GM12878 (cell line): ENCODE data around the gene NELL1. TPM values are rescaled to one million over a fixed set of nuclear protein-coding genes. Genes with fewer than 3 reads are reported as not detected.

Experiments
- ATAC-seq: fragments of 200-7000 bp; cut with Tn5 transposase; 3 replicates; pipeline ENCODE4 v1.9.1; 2020; ENCODE audit warnings: mild to moderate bottlenecking, moderate library complexity
- BruUV-seq: library from RNA; stranded (reverse); fragments of 400-500 nt; replicated peaks from 2 replicates; lab custom pipeline; 2021; lab: Mats Ljungman, UMichigan
- CTCF ChIA-PET: fragments of 300-600 bp; sonication (Branson Sonifier 250); formaldehyde crosslinking; extraction: SDS; loops from one replicate; lab custom pipeline; 2021; ENCODE audit warnings: inconsistent platforms; lab: Yijun Ruan, JAX
- POLR2A ChIA-PET: fragments of 350-600 bp; formaldehyde crosslinking; extraction: SDS; loops from one replicate; lab custom pipeline; 2021; ENCODE audit warnings: inconsistent platforms; lab: Charles Lee
- RAD21 ChIA-PET: fragments of 300-600 bp; sonication (Branson Sonifier 250); formaldehyde crosslinking; loops from one replicate; lab custom pipeline; 2023; ENCODE audit warnings: antibody characterized with exemption; ENCODE audit not compliant: unreplicated experiment; lab: Charles Lee
- SMC1A ChIA-PET: fragments of 300-600 bp; sonication (Branson Sonifier 250); formaldehyde crosslinking; loops from one replicate; lab custom pipeline; 2023; ENCODE audit not compliant: unreplicated experiment, uncharacterized antibody; lab: Charles Lee
- DNase-seq: peaks from one replicate; pipeline ENCODE4 v3.0.0-alpha.2; 2011; ENCODE audit warnings: low read depth, low spot score
- FAIRE-seq: peaks from 3 replicates; lab custom pipeline; 2011; peaks lifted over from hg19 to GRCh38; lab: Jason Lieb, UNC
- H2AFZ ChIP-seq: 2 replicates; pipeline ENCODE4 v1.6.0; 2011; ENCODE audit warnings: low read depth, low read length, control low read depth; ENCODE audit not compliant: control insufficient read depth
- H3K27ac ChIP-seq: 2 replicates; pipeline ENCODE4 v1.5.1; 2011; ENCODE audit warnings: control low read depth; ENCODE audit not compliant: control insufficient read depth, insufficient read depth
- H3K27me3 ChIP-seq, 2 experiments: replicated peaks in 1 of 2; 2 replicates each; pipeline versions ENCODE4 v1.6.0 to v1.6.1; 2011; ENCODE audit warnings: low read length in 1 of 2; ENCODE audit not compliant: control insufficient read depth in 2 of 2, insufficient read depth in 2 of 2
- H3K36me3 ChIP-seq, 2 experiments: 2 replicates each; pipeline ENCODE4 v1.5.1; 2011; ENCODE audit warnings: low read length in 1 of 2; ENCODE audit not compliant: control insufficient read depth in 2 of 2, insufficient read depth in 2 of 2
- H3K4me1 ChIP-seq: 2 replicates; pipeline ENCODE4 v1.6.1; 2011; ENCODE audit warnings: mild to moderate bottlenecking, low read length, moderate library complexity, mixed read lengths; ENCODE audit not compliant: control insufficient read depth, insufficient read depth
- H3K4me2 ChIP-seq: 2 replicates; pipeline ENCODE4 v1.6.0; 2011; ENCODE audit warnings: control low read depth; ENCODE audit not compliant: control insufficient read depth, insufficient read depth
- H3K4me3 ChIP-seq: fragments of 200-600 bp; sonication (generic); 2 replicates; pipeline ENCODE4 v1.5.1; 2016
- H3K79me2 ChIP-seq: 2 replicates; pipeline ENCODE4 v1.6.0; 2011; ENCODE audit warnings: low read length; ENCODE audit not compliant: control insufficient read depth, insufficient read depth
- H3K9ac ChIP-seq: 2 replicates; pipeline ENCODE4 v1.8.0; 2011; ENCODE audit warnings: low read length, control low read depth, mixed read lengths; ENCODE audit not compliant: control insufficient read depth, insufficient read depth
- H3K9me3 ChIP-seq: replicated peaks from 3 replicates; pipeline ENCODE4 v1.5.1; 2011; ENCODE audit warnings: mild to moderate bottlenecking, low read length; ENCODE audit not compliant: control insufficient read depth, insufficient read depth
- H4K20me1 ChIP-seq: 2 replicates; pipeline ENCODE4 v1.6.0; 2011; ENCODE audit not compliant: control insufficient read depth, insufficient read depth
- ATF7 ChIP-seq: fragments of 450-650 bp; IDR thresholded peaks from 2 replicates; pipeline ENCODE4 v1.6.1; 2016; ENCODE audit warnings: low read depth, mild to moderate bottlenecking
- BHLHE40 ChIP-seq, 2 experiments: fragments of 450-650 bp in 1 of 2; IDR thresholded peaks; 2 replicates each; pipeline ENCODE4 v1.6.1; 2011 to 2017; ENCODE audit warnings: low read depth in 2 of 2, borderline replicate concordance in 1 of 2, improper control_type of control experiment in 1 of 2, low read length in 1 of 2, mild to moderate bottlenecking in 1 of 2
- CBFB ChIP-seq: IDR thresholded peaks from 2 replicates; pipeline ENCODE4 v1.6.1; 2016; ENCODE audit warnings: antibody characterized with exemption, low read depth
- CBX3 ChIP-seq: fragments of 200-600 bp; sonication (generic); IDR thresholded peaks from 2 replicates; pipeline ENCODE4 v1.6.1; 2016; ENCODE audit warnings: low read depth, borderline replicate concordance
- CBX5 ChIP-seq: sonication (generic); IDR thresholded peaks from 2 replicates; pipeline ENCODE4 v1.6.1; 2016; ENCODE audit warnings: low read depth, moderate library complexity, mild to moderate bottlenecking, inconsistent platforms
- DPF2 ChIP-seq: fragments of 450-650 bp; IDR thresholded peaks from 2 replicates; pipeline ENCODE4 v1.6.1; 2017; ENCODE audit warnings: mild to moderate bottlenecking
- EED ChIP-seq: sonication (generic); IDR thresholded peaks from 2 replicates; pipeline ENCODE4 v1.6.1; 2016; ENCODE audit warnings: antibody characterized with exemption, low read depth
- EGR1 ChIP-seq, 2 experiments: IDR thresholded peaks; 1 replicate in 1 of 2; 2 replicates in 1 of 2; pipeline ENCODE4 v1.6.1; 2011 to 2012; ENCODE audit warnings: low read depth in 2 of 2, low read length in 2 of 2, borderline replicate concordance in 1 of 2, mild to moderate bottlenecking in 1 of 2, moderate library complexity in 1 of 2
- ETV6 ChIP-seq, 2 experiments: fragments of 450-650 bp in 1 of 2; IDR thresholded peaks in 1 of 2; conservative IDR thresholded peaks in 1 of 2; 2 replicates each; pipeline ENCODE4 v1.6.1; 2014; ENCODE audit warnings: antibody characterized with exemption in 1 of 2, borderline replicate concordance in 1 of 2, low read depth in 1 of 2, mild to moderate bottlenecking in 1 of 2, moderate library complexity in 1 of 2
- HDAC2 ChIP-seq: fragments of 200-600 bp; sonication (generic); IDR thresholded peaks from 2 replicates; pipeline ENCODE4 v1.6.1; 2017
- IKZF2 ChIP-seq, 2 experiments: fragments of 450-650 bp; IDR thresholded peaks; 2 replicates each; pipeline ENCODE4 v1.6.1; 2017; ENCODE audit warnings: mild to moderate bottlenecking in 2 of 2, moderate library complexity in 2 of 2
- NR2C1 ChIP-seq: fragments of 450-650 bp; IDR thresholded peaks from 2 replicates; pipeline ENCODE4 v1.6.1; 2017; ENCODE audit warnings: antibody characterized with exemption, mild to moderate bottlenecking, moderate library complexity
- PAX8 ChIP-seq: fragments of 450-650 bp; IDR thresholded peaks from 2 replicates; pipeline ENCODE4 v1.6.1; 2017; ENCODE audit warnings: mild to moderate bottlenecking, moderate library complexity
- PML ChIP-seq: IDR thresholded peaks from 2 replicates; pipeline ENCODE4 v1.6.1; 2012; ENCODE audit warnings: low read length, inconsistent platforms
- POLR2AphosphoS5 ChIP-seq: IDR thresholded peaks from 2 replicates; pipeline ENCODE4 v1.6.1; 2011; ENCODE audit warnings: mild to moderate bottlenecking, low read length, inconsistent platforms
- RB1 ChIP-seq: fragments of 450-650 bp; formaldehyde crosslinking; IDR thresholded peaks from 2 replicates; pipeline ENCODE4 v1.6.1; 2017; ENCODE audit warnings: mild to moderate bottlenecking, borderline replicate concordance
- SIN3A ChIP-seq: IDR thresholded peaks from 2 replicates; pipeline ENCODE4 v1.6.1; 2012; ENCODE audit warnings: low read depth, low read length, improper control_type of control experiment
- TCF7 ChIP-seq: IDR thresholded peaks from 2 replicates; pipeline ENCODE4 v1.6.1; 2014; ENCODE audit warnings: antibody characterized with exemption, borderline replicate concordance
- WGBS: methylation state at CpG from one replicate; pipeline ENCODE4 v1.1.6; 2016; ENCODE audit warnings: low lambda C conversion rate; ENCODE audit not compliant: insufficient replicate concordance, insufficient coverage; ENCODE audit errors: missing lambda C conversion rate; 5-methylcytosine and 5-hydroxymethylcytosine counted together
- in situ Hi-C: fragments of 300-500 bp; cut with MboI; formaldehyde crosslinking; loops from 9 replicates; pipeline ENCODE4 v1.14.3; 2018; ENCODE audit warnings: mixed read lengths
- intact Hi-C: fragments of 100-400 bp; cut with micrococcal nuclease; formaldehyde crosslinking; loops from one replicate; pipeline ENCODE4 v1.14.2; 2022; ENCODE audit not compliant: unreplicated experiment
- polyA plus RNA-seq, 11 experiments: library from polyadenylated mRNA; depleted of rRNA in 4 of 11; unstranded in 6 of 11; stranded (reverse) in 5 of 11; fragments of >200 nt; fragmentation: Nextera tagmentation in 4 of 11; fragmentation: Illumina TruSeq in 1 of 11; extraction: Ambion mirVana in 4 of 11; extraction: Trizol in 1 of 11; gene quantifications; 1 replicate in 1 of 11; 2 replicates in 10 of 11; pipeline versions ENCODE4 v1.2.1 to v1.2.3, GENCODE V29; 2011 to 2016; ENCODE audit warnings: inconsistent platforms in 2 of 11, missing spikeins in 2 of 11, low read depth in 1 of 11
- total RNA-seq, 4 experiments: library from RNA; depleted of rRNA in 3 of 4; stranded (reverse); fragments of >200 nt in 3 of 4; fragmentation: Illumina TruSeq in 1 of 4; extraction: Trizol in 1 of 4; gene quantifications; 2 replicates each; pipeline versions ENCODE4 v1.2.1 to v1.2.3, GENCODE V29; 2013 to 2021
- TF ChIP-seq, protein P1 (sequence below): fragments of 150-350 bp; IDR thresholded peaks from 2 replicates; pipeline ENCODE4 v1.6.1; 2016; ENCODE audit warnings: low read depth, low read length
- TF ChIP-seq, protein P2 (sequence below): fragments of 450-650 bp; IDR thresholded peaks from 2 replicates; pipeline ENCODE4 v1.6.1; 2017; ENCODE audit warnings: mild to moderate bottlenecking, low read depth, inconsistent platforms; ENCODE audit not compliant: poor library complexity, severe bottlenecking

Gene NELL1
- total and polyA plus RNA-seq, 10 of the 15 experiments (the other 5 are each of a cell fraction or from before 2014, with no cell fraction given) = 0.02 to 0.12 TPM; not detected in 8

DNA sequence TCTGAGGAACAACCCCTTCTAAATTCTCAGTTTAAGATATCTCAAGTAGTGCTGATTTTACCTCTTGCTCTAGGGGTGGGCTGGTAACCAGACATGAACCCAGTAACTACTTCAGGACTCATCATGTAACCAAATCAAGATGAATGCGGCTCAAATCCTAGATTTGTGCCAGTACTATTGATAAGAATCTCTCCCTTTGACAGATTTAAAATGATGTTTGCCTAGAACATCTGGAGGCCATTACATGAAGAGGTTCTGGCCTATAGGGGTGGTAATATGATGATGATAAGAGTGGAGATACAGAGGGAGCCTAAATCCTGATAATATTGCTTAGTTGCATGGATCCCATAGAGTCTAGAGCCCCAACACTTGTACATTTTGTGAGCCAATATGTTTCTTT is 850.9 kb downstream of the NELL1 start:
- no peaks in the 10 kb centered on the region for H3K79me2 ChIP-seq
- ChIA-PET CTCF (no interaction called here), RAD21 (no interaction called here), POLR2A (no interaction called here), SMC1A (no interaction called here)
- no peak overlapping the region for H3K27ac ChIP-seq
- H3K9ac ChIP-seq = no peak overlapping the region
- DNase-seq (no peak), FAIRE-seq (no peak), ATAC-seq (no peak)
- no peak overlapping the region for H3K4me2 ChIP-seq
- no peaks in the 10 kb centered on the region for H3K27me3 ChIP-seq
- H3K9me3 ChIP-seq = no peaks in the 10 kb centered on the region
- H2AFZ ChIP-seq = no peak overlapping the region
- no peaks in the 10 kb centered on the region for H4K20me1 ChIP-seq
- TF ChIP-seq, protein P1, sequence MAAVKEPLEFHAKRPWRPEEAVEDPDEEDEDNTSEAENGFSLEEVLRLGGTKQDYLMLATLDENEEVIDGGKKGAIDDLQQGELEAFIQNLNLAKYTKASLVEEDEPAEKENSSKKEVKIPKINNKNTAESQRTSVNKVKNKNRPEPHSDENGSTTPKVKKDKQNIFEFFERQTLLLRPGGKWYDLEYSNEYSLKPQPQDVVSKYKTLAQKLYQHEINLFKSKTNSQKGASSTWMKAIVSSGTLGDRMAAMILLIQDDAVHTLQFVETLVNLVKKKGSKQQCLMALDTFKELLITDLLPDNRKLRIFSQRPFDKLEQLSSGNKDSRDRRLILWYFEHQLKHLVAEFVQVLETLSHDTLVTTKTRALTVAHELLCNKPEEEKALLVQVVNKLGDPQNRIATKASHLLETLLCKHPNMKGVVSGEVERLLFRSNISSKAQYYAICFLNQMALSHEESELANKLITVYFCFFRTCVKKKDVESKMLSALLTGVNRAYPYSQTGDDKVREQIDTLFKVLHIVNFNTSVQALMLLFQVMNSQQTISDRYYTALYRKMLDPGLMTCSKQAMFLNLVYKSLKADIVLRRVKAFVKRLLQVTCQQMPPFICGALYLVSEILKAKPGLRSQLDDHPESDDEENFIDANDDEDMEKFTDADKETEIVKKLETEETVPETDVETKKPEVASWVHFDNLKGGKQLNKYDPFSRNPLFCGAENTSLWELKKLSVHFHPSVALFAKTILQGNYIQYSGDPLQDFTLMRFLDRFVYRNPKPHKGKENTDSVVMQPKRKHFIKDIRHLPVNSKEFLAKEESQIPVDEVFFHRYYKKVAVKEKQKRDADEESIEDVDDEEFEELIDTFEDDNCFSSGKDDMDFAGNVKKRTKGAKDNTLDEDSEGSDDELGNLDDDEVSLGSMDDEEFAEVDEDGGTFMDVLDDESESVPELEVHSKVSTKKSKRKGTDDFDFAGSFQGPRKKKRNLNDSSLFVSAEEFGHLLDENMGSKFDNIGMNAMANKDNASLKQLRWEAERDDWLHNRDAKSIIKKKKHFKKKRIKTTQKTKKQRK = no peak
- TF ChIP-seq BHLHE40 (IDR thresholded peaks at IDR 0.05; ENCODE audit: borderline replicate concordance in 1 of 2, low read depth in 2 of 2, low read length in 1 of 2) (no peak), POLR2AphosphoS5 (no peak), PML (no peak), CBX5 (no peak), CBFB (no peak), SIN3A (no peak), ETV6 (conservative IDR thresholded peaks at IDR 0.05 in 1 of 2, IDR thresholded peaks at IDR 0.05 in 1 of 2; ENCODE audit: borderline replicate concordance in 1 of 2, low read depth in 1 of 2) (no peak), HDAC2 (no peak), CBX3 (no peak), DPF2 (no peak), IKZF2 (IDR thresholded peaks at IDR 0.05) (no peak), EGR1 (IDR thresholded peaks at IDR 0.05; ENCODE audit: borderline replicate concordance in 1 of 2, low read depth in 2 of 2, low read length in 2 of 2) (no peak), RB1 (no peak), NR2C1 (no peak), EED (no peak), ATF7 (no peak), TCF7 (no peak), PAX8 (no peak)
- TF ChIP-seq, protein P2, sequence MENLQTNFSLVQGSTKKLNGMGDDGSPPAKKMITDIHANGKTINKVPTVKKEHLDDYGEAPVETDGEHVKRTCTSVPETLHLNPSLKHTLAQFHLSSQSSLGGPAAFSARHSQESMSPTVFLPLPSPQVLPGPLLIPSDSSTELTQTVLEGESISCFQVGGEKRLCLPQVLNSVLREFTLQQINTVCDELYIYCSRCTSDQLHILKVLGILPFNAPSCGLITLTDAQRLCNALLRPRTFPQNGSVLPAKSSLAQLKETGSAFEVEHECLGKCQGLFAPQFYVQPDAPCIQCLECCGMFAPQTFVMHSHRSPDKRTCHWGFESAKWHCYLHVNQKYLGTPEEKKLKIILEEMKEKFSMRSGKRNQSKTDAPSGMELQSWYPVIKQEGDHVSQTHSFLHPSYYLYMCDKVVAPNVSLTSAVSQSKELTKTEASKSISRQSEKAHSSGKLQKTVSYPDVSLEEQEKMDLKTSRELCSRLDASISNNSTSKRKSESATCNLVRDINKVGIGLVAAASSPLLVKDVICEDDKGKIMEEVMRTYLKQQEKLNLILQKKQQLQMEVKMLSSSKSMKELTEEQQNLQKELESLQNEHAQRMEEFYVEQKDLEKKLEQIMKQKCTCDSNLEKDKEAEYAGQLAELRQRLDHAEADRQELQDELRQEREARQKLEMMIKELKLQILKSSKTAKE = no peak
- in situ Hi-C loops = no loop called here
- intact Hi-C loops = no loop called here
- H3K36me3 ChIP-seq = no peaks in the 10 kb centered on the region
- no TSS peak for BruUV-seq
- 27% methylated on average over 1 of the region's 1 CpG for WGBS
- no peak overlapping the region for H3K4me3 ChIP-seq
- H3K4me1 ChIP-seq = no peaks in the 10 kb centered on the region
